DND-41 (cell line): ENCODE results near the gene WWP2.

Experiments
- CTCF ChIP-seq: IDR thresholded peaks from 2 replicates; pipeline ENCODE4 v1.5.1; 2012; ENCODE audit warnings: borderline replicate concordance, low read length, moderate library complexity, mild to moderate bottlenecking; ENCODE audit not compliant: poor library complexity, severe bottlenecking; ENCODE audit errors: extremely low read depth
- EZH2 ChIP-seq: IDR thresholded peaks from 3 replicates; pipeline ENCODE4 v1.6.1; 2012; ENCODE audit warnings: borderline replicate concordance, low read depth, mild to moderate bottlenecking, moderate library complexity, low read length, inconsistent platforms; ENCODE audit not compliant: severe bottlenecking

DNA sequence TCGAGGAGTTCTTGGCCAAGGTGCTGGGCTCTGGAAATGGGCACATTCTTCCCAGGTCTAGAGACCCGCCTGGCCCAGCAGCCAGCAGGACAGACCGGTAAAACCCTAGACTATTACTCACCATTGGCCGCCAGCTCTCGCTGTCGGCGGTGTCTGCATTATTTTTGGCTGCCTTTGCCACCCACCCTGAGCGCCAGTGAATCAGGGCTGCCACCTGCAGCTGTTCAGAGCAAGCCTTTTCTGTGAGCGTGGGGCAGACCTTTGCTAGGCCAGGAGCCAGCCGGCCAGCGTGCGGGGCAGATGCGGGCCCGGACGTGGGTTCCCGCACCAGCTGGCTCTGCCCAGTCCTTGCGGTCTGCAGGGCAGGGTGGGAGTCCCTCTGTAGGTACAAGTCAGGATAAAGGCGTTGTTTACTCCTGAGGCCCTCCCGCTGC is 173.2 kb downstream of the WWP2 start:
- TF ChIP-seq CTCF (no peak), EZH2 (no peak)
